Measurements from ENCODE around the gene TSPO2.

DNA sequence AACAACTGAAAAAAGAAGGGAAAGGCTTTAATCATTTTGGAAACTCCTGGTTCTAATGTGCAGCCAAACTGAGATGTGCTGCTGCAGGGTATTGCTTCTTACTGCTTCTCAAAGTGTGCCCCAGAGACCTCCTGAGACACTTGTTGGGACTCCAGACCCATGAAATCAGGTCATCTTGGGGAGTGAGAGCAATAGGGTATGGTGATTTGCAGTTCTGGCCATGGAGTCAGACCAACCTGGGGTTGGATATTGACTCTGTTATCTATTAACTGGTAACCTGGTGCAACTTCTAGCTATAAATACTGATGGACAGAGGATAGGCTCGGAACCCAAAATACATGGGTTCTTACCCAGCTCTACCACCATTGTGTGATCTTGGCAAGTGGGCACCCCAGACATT lies 3.8 kb downstream of the TSPO2 start:
- TF ChIP-seq, protein P1, sequence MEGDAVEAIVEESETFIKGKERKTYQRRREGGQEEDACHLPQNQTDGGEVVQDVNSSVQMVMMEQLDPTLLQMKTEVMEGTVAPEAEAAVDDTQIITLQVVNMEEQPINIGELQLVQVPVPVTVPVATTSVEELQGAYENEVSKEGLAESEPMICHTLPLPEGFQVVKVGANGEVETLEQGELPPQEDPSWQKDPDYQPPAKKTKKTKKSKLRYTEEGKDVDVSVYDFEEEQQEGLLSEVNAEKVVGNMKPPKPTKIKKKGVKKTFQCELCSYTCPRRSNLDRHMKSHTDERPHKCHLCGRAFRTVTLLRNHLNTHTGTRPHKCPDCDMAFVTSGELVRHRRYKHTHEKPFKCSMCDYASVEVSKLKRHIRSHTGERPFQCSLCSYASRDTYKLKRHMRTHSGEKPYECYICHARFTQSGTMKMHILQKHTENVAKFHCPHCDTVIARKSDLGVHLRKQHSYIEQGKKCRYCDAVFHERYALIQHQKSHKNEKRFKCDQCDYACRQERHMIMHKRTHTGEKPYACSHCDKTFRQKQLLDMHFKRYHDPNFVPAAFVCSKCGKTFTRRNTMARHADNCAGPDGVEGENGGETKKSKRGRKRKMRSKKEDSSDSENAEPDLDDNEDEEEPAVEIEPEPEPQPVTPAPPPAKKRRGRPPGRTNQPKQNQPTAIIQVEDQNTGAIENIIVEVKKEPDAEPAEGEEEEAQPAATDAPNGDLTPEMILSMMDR (IDR thresholded peaks at IDR 0.05; ENCODE audit: insufficient read depth, low read length, poor library complexity, severe bottlenecking) = no peak
- TF ChIP-seq EZH2phosphoT487 (conservative IDR thresholded peaks at IDR 0.05; ENCODE audit: low read length) = no peak
